ENCODE data around the gene STX4.
"Not testable (repeated sequence)": the region's sequence is repeated elsewhere in the genome, so short reads cannot be mapped to it uniquely, and the experiment has no call there.

The STX4 gene

GRCh38 chr16:30998852-30999761, 34.3 kb upstream of the STX4 start:
- DNase-seq, result no peak

GRCh38 chr16:31000671-31001382, 32.5 kb upstream of the STX4 start:
- DNase-seq, result no peak

GRCh38 chr16:31001507-31002249, 31.7 kb upstream of the STX4 start:
- DNase-seq, result no peak

- no peak for DNase-seq
Measured at GRCh38 chr16:31002250-31002700, 31.1 kb upstream of the STX4 start.

GRCh38 chr16:31002862-31003341, 30.5 kb upstream of the STX4 start:
- no peak for DNase-seq

GRCh38 chr16:31003744-31004143, 29.6 kb upstream of the STX4 start:
- DNase-seq, result no peak

- DNase-seq, result no peak
Measured at GRCh38 chr16:31004658-31005057, 28.7 kb upstream of the STX4 start.

- no peak for DNase-seq
Measured at GRCh38 chr16:31005350-31006085, 27.8 kb upstream of the STX4 start.

GRCh38 chr16:31006086-31006385, 27.3 kb upstream of the STX4 start:
- DNase-seq, result no peak

GRCh38 chr16:31006589-31006988, 26.8 kb upstream of the STX4 start:
- no peak for DNase-seq

GRCh38 chr16:31007684-31008083, 25.7 kb upstream of the STX4 start:
- DNase-seq, result no peak

- DNase-seq, result no peak
Measured at GRCh38 chr16:31008149-31008548, 25.2 kb upstream of the STX4 start.

GRCh38 chr16:31008551-31008950, 24.8 kb upstream of the STX4 start:
- DNase-seq, result no peak

- no peak for DNase-seq
Measured at GRCh38 chr16:31009120-31009519, 24.2 kb upstream of the STX4 start.

- DNase-seq, result peak in 1 of 6 experiments; percentile 16
Measured at GRCh38 chr16:31009894-31010584, 23.3 kb upstream of the STX4 start.

- DNase-seq, result peak; percentile 26 to 67 (median 62)
Measured at GRCh38 chr16:31010585-31011325, 22.6 kb upstream of the STX4 start, which contains the start of gene STX1B. TSS of gene STX1B (minus strand) at chr16:31010638. CDS start at chr16:31010396, 242 bp downstream.

- DNase-seq, result not testable (repeated sequence)
Measured at GRCh38 chr16:31011815-31012214, 21.5 kb upstream of the STX4 start.

GRCh38 chr16:31013292-31013691, 20.1 kb upstream of the STX4 start:
- not testable (repeated sequence) for DNase-seq

GRCh38 chr16:31016018-31016417, 17.3 kb upstream of the STX4 start:
- DNase-seq, result no peak

- DNase-seq, result not testable (repeated sequence)
Measured at GRCh38 chr16:31017756-31018155, 15.6 kb upstream of the STX4 start.

GRCh38 chr16:31020536-31020935, 12.8 kb upstream of the STX4 start:
- DNase-seq, result no peak
